PFSK-1 (cell line): Measurements from ENCODE around the gene SLC1A2.

ENCODE experiments used
- POLR2AphosphoS5 ChIP-seq: IDR thresholded peaks from 2 replicates; pipeline ENCODE4 v1.6.1; 2012; ENCODE audit warnings: low read depth, mild to moderate bottlenecking, control low read depth, low read length, moderate library complexity
- TAF1 ChIP-seq: IDR thresholded peaks from 2 replicates; pipeline ENCODE4 v1.6.1; 2012; ENCODE audit warnings: low read length, control low read depth, borderline replicate concordance; ENCODE audit not compliant: insufficient read depth
- TF ChIP-seq, protein P1 (sequence below), 2 experiments: IDR thresholded peaks; 2 replicates each; pipeline versions ENCODE4 v1.6.1 to v1.8.0; 2011 to 2012; ENCODE audit warnings: low read depth in 2 of 2, low read length in 2 of 2, control low read depth in 1 of 2, inconsistent platforms in 1 of 2, mild to moderate bottlenecking in 1 of 2, moderate library complexity in 1 of 2; ENCODE audit not compliant: insufficient read depth in 1 of 2

DNA sequence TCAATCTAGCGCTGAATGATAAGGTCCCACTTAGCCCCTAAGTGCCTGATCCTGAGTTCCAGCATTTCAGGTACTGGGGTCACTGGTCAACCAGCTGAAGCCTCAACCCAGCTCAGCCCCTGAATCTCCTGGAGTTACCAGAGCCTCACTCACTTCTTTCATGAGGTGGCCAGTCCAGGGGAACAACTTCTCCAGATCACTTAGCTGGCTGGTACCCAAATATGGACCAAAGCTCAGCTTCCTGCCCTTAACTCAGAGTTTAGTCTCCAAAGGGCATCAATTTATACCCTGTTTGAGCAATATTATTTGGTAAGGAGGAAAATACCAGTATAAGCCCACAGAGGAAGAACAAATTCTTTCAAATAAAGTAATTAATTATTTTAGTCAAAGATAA is 105.6 kb downstream of the SLC1A2 start:
- TF ChIP-seq POLR2AphosphoS5, result no peak
- no peak for TF ChIP-seq TAF1
- TF ChIP-seq, protein P1, sequence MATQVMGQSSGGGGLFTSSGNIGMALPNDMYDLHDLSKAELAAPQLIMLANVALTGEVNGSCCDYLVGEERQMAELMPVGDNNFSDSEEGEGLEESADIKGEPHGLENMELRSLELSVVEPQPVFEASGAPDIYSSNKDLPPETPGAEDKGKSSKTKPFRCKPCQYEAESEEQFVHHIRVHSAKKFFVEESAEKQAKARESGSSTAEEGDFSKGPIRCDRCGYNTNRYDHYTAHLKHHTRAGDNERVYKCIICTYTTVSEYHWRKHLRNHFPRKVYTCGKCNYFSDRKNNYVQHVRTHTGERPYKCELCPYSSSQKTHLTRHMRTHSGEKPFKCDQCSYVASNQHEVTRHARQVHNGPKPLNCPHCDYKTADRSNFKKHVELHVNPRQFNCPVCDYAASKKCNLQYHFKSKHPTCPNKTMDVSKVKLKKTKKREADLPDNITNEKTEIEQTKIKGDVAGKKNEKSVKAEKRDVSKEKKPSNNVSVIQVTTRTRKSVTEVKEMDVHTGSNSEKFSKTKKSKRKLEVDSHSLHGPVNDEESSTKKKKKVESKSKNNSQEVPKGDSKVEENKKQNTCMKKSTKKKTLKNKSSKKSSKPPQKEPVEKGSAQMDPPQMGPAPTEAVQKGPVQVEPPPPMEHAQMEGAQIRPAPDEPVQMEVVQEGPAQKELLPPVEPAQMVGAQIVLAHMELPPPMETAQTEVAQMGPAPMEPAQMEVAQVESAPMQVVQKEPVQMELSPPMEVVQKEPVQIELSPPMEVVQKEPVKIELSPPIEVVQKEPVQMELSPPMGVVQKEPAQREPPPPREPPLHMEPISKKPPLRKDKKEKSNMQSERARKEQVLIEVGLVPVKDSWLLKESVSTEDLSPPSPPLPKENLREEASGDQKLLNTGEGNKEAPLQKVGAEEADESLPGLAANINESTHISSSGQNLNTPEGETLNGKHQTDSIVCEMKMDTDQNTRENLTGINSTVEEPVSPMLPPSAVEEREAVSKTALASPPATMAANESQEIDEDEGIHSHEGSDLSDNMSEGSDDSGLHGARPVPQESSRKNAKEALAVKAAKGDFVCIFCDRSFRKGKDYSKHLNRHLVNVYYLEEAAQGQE (IDR thresholded peaks at IDR 0.05; ENCODE audit: insufficient read depth in 1 of 2, low read depth in 2 of 2, low read length in 2 of 2), result no peak
